VCaP (cell line): ENCODE results near the gene TEPSIN.

Experiments
- H3K27ac ChIP-seq: fragments of 450-650 bp; 2 replicates; pipeline ENCODE4 v1.5.1; 2017
- TF ChIP-seq, protein P1 (sequence below): fragments of 450-650 bp; conservative IDR thresholded peaks from 2 replicates; pipeline ENCODE4 v1.5.1; 2017; ENCODE audit warnings: mild to moderate bottlenecking, moderate library complexity

Gene TEPSIN

DNA sequence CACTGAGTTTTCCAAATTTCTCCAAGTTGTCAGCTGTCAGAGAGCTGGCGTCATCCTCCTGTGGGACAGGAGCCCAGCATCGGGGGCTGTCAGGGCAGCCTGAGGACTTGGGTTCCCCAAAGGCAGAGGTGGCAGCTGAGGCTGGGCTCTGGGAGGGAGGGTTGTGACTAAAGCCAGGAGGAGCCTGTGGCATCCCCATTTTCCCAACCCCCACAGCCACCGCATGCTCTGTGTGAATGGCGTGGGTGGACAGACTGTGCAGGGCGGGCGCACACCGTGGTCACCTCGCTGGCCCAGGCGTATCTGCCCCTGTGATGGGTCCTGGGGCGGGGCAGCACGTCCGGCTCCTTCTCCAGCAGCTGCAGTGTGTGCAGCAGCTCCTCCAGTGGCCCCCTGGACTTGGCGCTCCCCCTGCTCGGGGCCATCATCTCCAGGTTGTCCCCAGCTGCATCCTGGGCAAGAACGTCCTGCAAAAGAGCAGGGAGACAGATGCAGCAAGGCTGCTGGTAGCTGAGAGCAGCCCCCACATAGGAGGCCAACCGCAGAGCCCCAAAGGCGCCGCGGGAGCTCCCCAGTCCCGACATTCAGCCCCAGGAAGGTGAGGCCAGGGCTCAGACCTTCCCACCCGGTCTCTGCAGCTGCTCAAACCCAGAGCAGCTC lies 40.9 kb downstream of the TEPSIN start:
- peak overlapping the region; percentile 70 for H3K27ac ChIP-seq
- TF ChIP-seq, protein P1, sequence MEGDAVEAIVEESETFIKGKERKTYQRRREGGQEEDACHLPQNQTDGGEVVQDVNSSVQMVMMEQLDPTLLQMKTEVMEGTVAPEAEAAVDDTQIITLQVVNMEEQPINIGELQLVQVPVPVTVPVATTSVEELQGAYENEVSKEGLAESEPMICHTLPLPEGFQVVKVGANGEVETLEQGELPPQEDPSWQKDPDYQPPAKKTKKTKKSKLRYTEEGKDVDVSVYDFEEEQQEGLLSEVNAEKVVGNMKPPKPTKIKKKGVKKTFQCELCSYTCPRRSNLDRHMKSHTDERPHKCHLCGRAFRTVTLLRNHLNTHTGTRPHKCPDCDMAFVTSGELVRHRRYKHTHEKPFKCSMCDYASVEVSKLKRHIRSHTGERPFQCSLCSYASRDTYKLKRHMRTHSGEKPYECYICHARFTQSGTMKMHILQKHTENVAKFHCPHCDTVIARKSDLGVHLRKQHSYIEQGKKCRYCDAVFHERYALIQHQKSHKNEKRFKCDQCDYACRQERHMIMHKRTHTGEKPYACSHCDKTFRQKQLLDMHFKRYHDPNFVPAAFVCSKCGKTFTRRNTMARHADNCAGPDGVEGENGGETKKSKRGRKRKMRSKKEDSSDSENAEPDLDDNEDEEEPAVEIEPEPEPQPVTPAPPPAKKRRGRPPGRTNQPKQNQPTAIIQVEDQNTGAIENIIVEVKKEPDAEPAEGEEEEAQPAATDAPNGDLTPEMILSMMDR: no peak

GRCh38 chr17:81197409-81197795 lies 41.5 kb downstream of the TEPSIN start:
- TF ChIP-seq, protein P1: no peak
- peak overlapping the region; percentile 70 for H3K27ac ChIP-seq

- H3K27ac ChIP-seq: peak overlapping the region; percentile 70
- TF ChIP-seq, protein P1: no peak
Measured at GRCh38 chr17:81196505-81197408, 42.1 kb downstream of the TEPSIN start.

- TF ChIP-seq, protein P1: no peak
- H3K27ac ChIP-seq: peak overlapping the region; percentile 70
Measured at GRCh38 chr17:81195941-81196495, 42.8 kb downstream of the TEPSIN start.

DNA sequence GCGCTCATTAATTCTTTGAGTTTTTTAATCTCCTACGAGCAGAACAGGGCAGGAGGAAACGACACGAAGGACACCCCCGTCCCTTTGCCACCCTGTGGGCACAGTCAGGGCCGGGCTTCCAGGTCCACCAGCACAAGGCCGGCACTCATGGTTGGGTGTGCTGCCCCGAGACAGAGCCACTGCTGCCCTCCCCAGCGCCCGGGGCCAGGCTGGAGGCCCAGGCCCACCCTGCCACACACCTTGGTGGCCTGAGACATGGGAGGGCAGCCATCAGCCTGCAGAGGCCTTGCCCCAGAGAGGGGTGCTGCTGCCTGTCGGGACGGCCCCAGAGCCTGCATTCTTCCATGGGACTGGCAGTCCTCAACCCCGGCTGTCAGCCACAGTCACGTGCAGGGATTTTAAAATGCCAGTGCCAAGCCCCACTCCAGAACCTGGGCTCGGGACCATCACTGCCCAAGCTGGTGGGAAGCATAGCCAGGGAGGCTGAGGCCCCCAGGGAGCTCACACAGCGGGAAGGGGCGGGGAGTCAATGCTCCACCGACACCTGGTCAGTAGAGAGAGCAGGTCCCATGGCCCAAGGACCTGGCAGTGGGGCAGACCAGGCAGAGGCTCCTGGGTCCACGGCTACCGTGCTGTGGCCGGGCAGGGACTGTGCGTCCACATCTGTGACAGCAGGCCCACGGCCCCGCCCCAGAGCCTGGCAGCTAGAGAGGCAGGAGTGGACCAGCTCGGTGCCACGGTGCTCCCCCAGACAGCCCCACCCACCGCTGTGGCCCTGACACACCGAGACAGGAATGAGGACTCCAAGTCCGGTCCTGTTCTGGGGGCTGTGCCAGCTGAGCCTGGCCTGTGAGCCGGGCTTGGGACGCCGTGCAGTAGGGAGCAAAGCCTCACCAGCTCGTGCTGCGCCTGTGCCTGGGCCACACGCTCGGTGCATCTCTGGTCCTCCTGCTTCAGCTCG lies 43.6 kb downstream of the TEPSIN start:
- TF ChIP-seq, protein P1: no peak
- no peak overlapping the region for H3K27ac ChIP-seq

DNA sequence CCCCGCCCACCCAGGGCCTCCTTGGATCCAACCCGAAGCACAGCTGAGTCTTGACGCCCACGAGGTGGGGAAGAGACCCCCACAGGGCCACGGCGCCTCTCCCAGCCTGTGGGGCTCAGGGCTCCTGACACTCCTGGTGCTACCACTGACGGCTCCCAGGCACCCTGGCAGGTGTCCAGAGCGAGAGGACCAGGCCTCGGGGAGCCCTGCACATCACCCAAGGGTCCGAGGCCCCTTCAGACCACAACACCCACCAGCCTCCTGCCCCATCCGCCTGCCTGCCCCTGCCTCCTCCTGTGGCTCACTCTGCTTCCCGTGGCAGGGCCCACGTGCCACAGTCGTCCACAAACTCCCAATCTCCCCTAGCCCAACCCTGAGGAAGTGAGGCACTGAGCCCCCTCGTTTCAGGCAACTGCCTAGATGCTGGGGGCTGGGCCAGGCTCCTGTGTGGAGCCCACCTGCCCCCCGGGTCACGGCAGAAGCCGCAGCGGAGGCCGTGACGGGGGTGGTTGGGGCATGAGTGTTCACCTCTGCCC lies 44.6 kb downstream of the TEPSIN start:
- no peak overlapping the region for H3K27ac ChIP-seq

More for the DNA sequence above, 44.6 kb downstream of the TEPSIN start:
- TF ChIP-seq, protein P1: no peak
